Neural cell (in vitro differentiated cells): ENCODE measurements around the gene PCDH9.

Source experiments
- CTCF ChIP-seq: fragments of 450-650 bp; IDR thresholded peaks from 2 replicates; pipeline ENCODE4 v1.5.1; 2014; ENCODE audit warnings: antibody characterized with exemption, mild to moderate bottlenecking, moderate library complexity; ENCODE audit not compliant: poor library complexity, severe bottlenecking
- EP300 ChIP-seq: fragments of 450-650 bp; conservative IDR thresholded peaks from 2 replicates; pipeline ENCODE4 v1.6.1; 2014; ENCODE audit warnings: antibody characterized with exemption, mild to moderate bottlenecking, moderate library complexity; ENCODE audit not compliant: poor library complexity, severe bottlenecking
- EZH2 ChIP-seq: fragments of 200-600, 300-800 bp; shearing (Covaris generic), sonication (generic); IDR thresholded peaks from 2 replicates; pipeline ENCODE4 v1.6.1; 2014; ENCODE audit warnings: antibody characterized with exemption, low read length, borderline replicate concordance, mild to moderate bottlenecking; ENCODE audit not compliant: insufficient read depth, poor library complexity, severe bottlenecking
- POLR2AphosphoS5 ChIP-seq: IDR thresholded peaks from 2 replicates; pipeline ENCODE4 v1.6.1; 2012
- REST ChIP-seq: IDR thresholded peaks from 2 replicates; pipeline ENCODE4 v1.6.1; 2012; ENCODE audit warnings: borderline replicate concordance
- TAF1 ChIP-seq: IDR thresholded peaks from 2 replicates; pipeline ENCODE4 v1.6.1; 2012; ENCODE audit warnings: low read depth

GRCh38 chr13:66574606-66575005 lies 655.5 kb downstream of the PCDH9 start:
- TF ChIP-seq CTCF (no peak), REST (no peak), EZH2 (no peak), TAF1 (no peak), POLR2AphosphoS5 (no peak), EP300 (no peak)
